ENCODE data around the gene SH3BP1. TPM values are rescaled to one million over a fixed set of nuclear protein-coding genes. Genes with fewer than 3 reads are reported as not detected.

The SH3BP1 gene
- total and polyA plus RNA-seq, 2 of the 8 experiments (the other 6 are each of a cell fraction or from before 2014, with no cell fraction given), result 23.9 to 40.3 TPM

DNA sequence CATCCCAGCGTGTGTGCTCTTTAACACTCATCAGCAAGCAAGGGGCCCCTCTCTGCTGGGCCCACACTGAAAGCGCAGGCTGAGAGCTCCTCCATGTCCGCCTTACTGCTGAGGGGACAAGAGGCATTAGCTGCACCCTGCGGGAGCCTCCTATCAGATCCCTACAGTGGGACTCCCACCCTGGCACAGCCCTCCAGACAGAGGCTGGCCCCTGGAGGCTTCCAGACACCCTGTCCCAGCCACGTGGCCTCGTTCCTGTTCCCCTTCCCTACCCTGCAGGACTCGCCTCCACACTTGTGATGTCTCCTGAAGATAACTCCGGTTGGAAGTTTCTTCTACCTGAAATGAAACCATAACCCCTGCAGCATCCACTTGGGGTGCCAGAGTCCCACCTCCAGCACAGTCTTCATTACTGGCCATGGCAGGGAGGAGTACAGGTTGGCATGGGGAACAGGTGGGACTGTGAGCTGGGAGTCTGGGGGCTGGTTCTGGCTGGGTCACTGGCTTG is 5.0 kb upstream of the SH3BP1 start:
- Histone ChIP-seq H4K20me1 (replicated peaks in 1 of 2; ENCODE audit: control insufficient read depth in 1 of 2, insufficient read depth in 2 of 2, low read length in 2 of 2) (no peaks in the 10 kb centered on the region), H3K9me3 (ENCODE audit: insufficient read depth in 2 of 2, low read depth in 1 of 2, low read length in 1 of 2) (no peaks in the 10 kb centered on the region), H4K8ac (ENCODE audit: extremely low read depth, insufficient read depth, low read length) (no peak overlapping the region; the same call in none of the 2 replicates), H3K79me1 (ENCODE audit: low read depth, low read length) (no peaks in the 10 kb centered on the region), H3K23ac (ENCODE audit: insufficient read length) (no peak overlapping the region), H3K4me3 (ENCODE audit: extremely low read depth in 1 of 4, insufficient read depth in 2 of 4, low read depth in 3 of 4, low read length in 4 of 4) (peak overlapping the region in 1 of 4 experiments; percentile 28; a peak in 2 of 8 replicates), H2BK15ac (ENCODE audit: low read length) (peak overlapping the region; percentile 72; the same call in 1 of the 2 replicates), H3K4me2 (ENCODE audit: insufficient read depth in 1 of 2, low read depth in 2 of 2, low read length in 2 of 2) (peak overlapping the region; percentile 43 to 59), H4K5ac (ENCODE audit: insufficient read length, low read depth, low read length) (peak overlapping the region; percentile 18), H3K23me2 (ENCODE audit: low read depth, low read length) (no peaks in the 10 kb centered on the region), H4K91ac (replicated peaks; ENCODE audit: insufficient read length, low read length) (no peak overlapping the region), H3K79me2 (ENCODE audit: control insufficient read depth in 1 of 2, insufficient read depth in 2 of 2, low read length in 2 of 2) (no peaks in the 10 kb centered on the region), H2BK5ac (ENCODE audit: low read depth, low read length) (peak overlapping the region; percentile 77; the same call in 1 of the 2 replicates), H3K36me3 (ENCODE audit: control insufficient read depth in 2 of 4, insufficient read depth in 4 of 4, low read length in 3 of 4) (no peaks in the 10 kb centered on the region; a peak in 1 of 8 replicates), H2BK20ac (ENCODE audit: low read length) (no peak overlapping the region; the same call in 1 of the 2 replicates), H3K4me1 (replicated peaks in 1 of 4; ENCODE audit: control insufficient read depth in 3 of 4, insufficient read depth in 4 of 4, low read length in 3 of 4) (peaks cover 5 to 30% (median 24%) of the 10 kb centered on the region in 4 experiments), H2AK5ac (ENCODE audit: low read depth, low read length) (peak overlapping the region; percentile 84; the same call in 1 of the 2 replicates), H3K56ac (replicated peaks; ENCODE audit: insufficient read length, low read depth, low read length) (no peak overlapping the region), H2AFZ (ENCODE audit: low read length) (no peak overlapping the region), H3K4ac (replicated peaks; ENCODE audit: insufficient read length, low read depth, low read length) (no peak overlapping the region), H2BK12ac (ENCODE audit: low read depth, low read length) (no peak overlapping the region), H3K9ac (replicated peaks in 1 of 4; ENCODE audit: extremely low read depth in 1 of 4, low read depth in 3 of 4, low read length in 3 of 4) (no peak overlapping the region), H3K14ac (ENCODE audit: insufficient read length) (no peak overlapping the region), H3K18ac (ENCODE audit: extremely low read depth, low read length) (peak overlapping the region; percentile 48), H2BK120ac (replicated peaks; ENCODE audit: low read depth, low read length) (no peak overlapping the region), H3K27ac (ENCODE audit: low read depth, low read length) (peak overlapping the region; percentile 14; the same call in 1 of the 2 replicates), H3K27me3 (replicated peaks in 1 of 4; ENCODE audit: control insufficient read depth in 3 of 4, extremely low read depth in 1 of 4, insufficient read depth in 3 of 4, low read length in 3 of 4) (no peaks in the 10 kb centered on the region)
- DNase-seq (ENCODE audit: low read depth in 1 of 2, low spot score in 2 of 2) (peak in 1 of 2 experiments; percentile 53), FAIRE-seq (no peak)
- POLR2A ChIA-PET (ENCODE audit: partially characterized antibody), result interaction anchor here (0.6 to 5.4 kb wide), 13 partner anchors 8 to 63 kb away, joined by 3 to 32 read pairs (median 3); partner anchors contain the start of genes GGA1 and PDXP
- CTCF ChIA-PET (ENCODE audit: partially characterized antibody), result interaction anchor here (0.6 to 11.1 kb wide), 16 partner anchors 9 to 100 kb away, joined by 3 to 140 read pairs (median 5); partner anchors contain the start of genes GGA1, PDXP and TRIOBP
- WGBS, 2 experiments (ENCODE audit: extremely low coverage in 1 of 2, insufficient coverage in 1 of 2, insufficient read length in 1 of 2, insufficient replicate concordance in 2 of 2, low coverage in 1 of 2, low lambda C conversion rate in 2 of 2, missing lambda C conversion rate in 1 of 2), result 82% methylated on average over 8 of the region's 8 CpGs; no CpG with 5 or more reads in 1 of the 2 experiments
- TF ChIP-seq GABPA (IDR thresholded peaks at IDR 0.05; ENCODE audit: borderline replicate concordance, insufficient read depth, low read length), result no peak
- no peak for TF ChIP-seq SP1 (IDR thresholded peaks at IDR 0.05; ENCODE audit: low read depth, low read length)
- TF ChIP-seq BCL11A (IDR thresholded peaks at IDR 0.05; ENCODE audit: low read depth in 2 of 2, low read length in 2 of 2), result no peak
- no peak for TF ChIP-seq SP4 (IDR thresholded peaks at IDR 0.05; ENCODE audit: low read length)
- TF ChIP-seq, protein P1, sequence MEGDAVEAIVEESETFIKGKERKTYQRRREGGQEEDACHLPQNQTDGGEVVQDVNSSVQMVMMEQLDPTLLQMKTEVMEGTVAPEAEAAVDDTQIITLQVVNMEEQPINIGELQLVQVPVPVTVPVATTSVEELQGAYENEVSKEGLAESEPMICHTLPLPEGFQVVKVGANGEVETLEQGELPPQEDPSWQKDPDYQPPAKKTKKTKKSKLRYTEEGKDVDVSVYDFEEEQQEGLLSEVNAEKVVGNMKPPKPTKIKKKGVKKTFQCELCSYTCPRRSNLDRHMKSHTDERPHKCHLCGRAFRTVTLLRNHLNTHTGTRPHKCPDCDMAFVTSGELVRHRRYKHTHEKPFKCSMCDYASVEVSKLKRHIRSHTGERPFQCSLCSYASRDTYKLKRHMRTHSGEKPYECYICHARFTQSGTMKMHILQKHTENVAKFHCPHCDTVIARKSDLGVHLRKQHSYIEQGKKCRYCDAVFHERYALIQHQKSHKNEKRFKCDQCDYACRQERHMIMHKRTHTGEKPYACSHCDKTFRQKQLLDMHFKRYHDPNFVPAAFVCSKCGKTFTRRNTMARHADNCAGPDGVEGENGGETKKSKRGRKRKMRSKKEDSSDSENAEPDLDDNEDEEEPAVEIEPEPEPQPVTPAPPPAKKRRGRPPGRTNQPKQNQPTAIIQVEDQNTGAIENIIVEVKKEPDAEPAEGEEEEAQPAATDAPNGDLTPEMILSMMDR (IDR thresholded peaks at IDR 0.05; ENCODE audit: control extremely low read depth in 1 of 3, insufficient read depth in 1 of 3, low read depth in 1 of 3, low read length in 3 of 3), result peak; percentile 33 to 41 (median 37)
- TF ChIP-seq KDM4A (IDR thresholded peaks at IDR 0.05; ENCODE audit: low read depth, low read length, severe bottlenecking), result no peak
- no peak for TF ChIP-seq EP300 (IDR thresholded peaks at IDR 0.05; ENCODE audit: borderline replicate concordance in 1 of 2, low read depth in 2 of 2, low read length in 2 of 2)
- no peak for TF ChIP-seq SIRT6 (IDR thresholded peaks at IDR 0.05; ENCODE audit: low read length)
- TF ChIP-seq SAP30 (IDR thresholded peaks at IDR 0.05; ENCODE audit: insufficient read depth, insufficient replicate concordance, low read length), result no peak

Measured in H1 (cell line).